GM13977 (cell line): ENCODE measurements around the gene ZNF423.
A peak's percentile ranks its signal among the peaks of the same experiment; 100 is the strongest.
"Not testable (repeated sequence)": the region's sequence is repeated elsewhere in the genome, so short reads cannot be mapped to it uniquely, and the experiment has no call there.

ENCODE experiments used
- DNase-seq: peaks from one replicate; pipeline ENCODE4 v3.0.0; 2012; ENCODE audit warnings: low spot score
- CTCF ChIP-seq: IDR thresholded peaks from 2 replicates; pipeline ENCODE4 v1.5.1; 2012; ENCODE audit warnings: mild to moderate bottlenecking, control low read depth; ENCODE audit not compliant: insufficient read depth; ENCODE audit errors: extremely low read depth, missing control alignments
- in situ Hi-C: fragments of 300-500 bp; cut with MboI; formaldehyde crosslinking; loops from one replicate; pipeline ENCODE4 v1.12.0; 2022; ENCODE audit warnings: low sequenced_read_pairs, low pct_unique_long_range_greater_than_20kb, mixed read lengths, inconsistent platforms; ENCODE audit not compliant: unreplicated experiment

The ZNF423 gene

GRCh38 chr16:49575346-49576172, 280.4 kb downstream of the ZNF423 start:
- peak; percentile 79 for DNase-seq
- TF ChIP-seq CTCF: no peak
- in situ Hi-C loops: no loop called here

DNA sequence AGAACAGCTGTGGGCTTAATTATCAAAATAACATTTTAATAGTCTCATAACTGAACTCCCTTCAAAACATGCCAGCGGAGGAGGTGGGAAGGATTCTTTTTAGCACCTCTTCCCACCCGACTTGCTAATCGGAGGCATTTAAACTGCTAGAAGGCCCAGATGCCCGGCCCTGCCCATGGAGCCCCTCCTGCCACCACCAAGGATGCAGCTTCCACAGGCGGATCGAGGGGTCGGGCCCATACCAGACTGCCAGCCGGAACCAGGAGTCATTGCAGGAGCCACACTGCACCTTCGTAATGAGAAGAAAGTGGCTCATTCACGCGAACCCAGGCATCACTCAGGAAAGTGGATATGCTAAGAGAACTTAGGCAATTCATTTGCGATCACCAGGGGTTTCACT, 281.1 kb downstream of the ZNF423 start:
- in situ Hi-C loops: no loop called here
- no peak for DNase-seq
- TF ChIP-seq CTCF: no peak

DNA sequence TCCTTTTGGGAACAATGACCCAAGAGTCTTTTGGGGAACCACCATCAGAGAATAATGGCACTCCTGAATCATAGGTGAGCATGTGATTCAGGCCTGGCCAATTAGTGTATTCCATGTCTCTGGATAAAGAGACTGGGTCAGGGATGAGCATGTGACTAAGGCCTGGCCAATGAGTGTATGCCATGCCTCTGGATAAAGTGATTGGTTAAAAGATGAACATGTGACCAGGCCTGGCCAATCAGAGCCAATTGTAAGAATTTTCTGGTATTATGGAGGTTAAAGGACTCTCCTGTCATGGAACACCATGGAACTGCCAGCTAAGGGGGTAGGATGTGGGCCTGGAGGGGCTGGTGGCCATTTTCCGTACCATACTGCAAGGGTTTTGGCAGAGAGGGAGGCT, 288.0 kb downstream of the ZNF423 start:
- in situ Hi-C loops: no loop called here
- no peak for DNase-seq
- no peak for TF ChIP-seq CTCF

DNA sequence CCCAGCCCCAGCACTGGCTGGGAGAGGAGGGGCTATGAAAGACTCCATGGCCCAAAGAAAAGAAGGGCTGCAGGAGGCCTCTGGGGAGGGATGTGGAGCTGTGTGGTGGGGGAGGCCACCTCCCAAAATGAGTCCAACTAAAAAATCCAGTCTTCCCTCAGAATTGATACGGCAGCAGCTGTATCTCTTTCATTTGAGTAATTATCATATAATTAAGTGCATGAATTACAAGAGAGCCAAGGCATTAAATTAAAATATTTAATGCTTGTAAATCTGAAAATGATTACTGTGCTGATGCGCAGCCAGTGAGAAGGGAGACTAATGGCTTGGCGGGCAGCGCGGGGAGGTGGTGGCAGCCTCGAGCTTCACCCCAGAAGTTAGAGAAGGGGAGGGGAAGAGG, 289.5 kb downstream of the ZNF423 start:
- DNase-seq: no peak
- no peak for TF ChIP-seq CTCF
- in situ Hi-C loops: no loop called here

- in situ Hi-C loops: no loop called here
- no peak for TF ChIP-seq CTCF
- DNase-seq: no peak
Observed at GRCh38 chr16:49564496-49565229, 291.2 kb downstream of the ZNF423 start.

- TF ChIP-seq CTCF: no peak
- DNase-seq: no peak
- in situ Hi-C loops: no loop called here
Observed at GRCh38 chr16:49563666-49564065, 292.2 kb downstream of the ZNF423 start.

DNA sequence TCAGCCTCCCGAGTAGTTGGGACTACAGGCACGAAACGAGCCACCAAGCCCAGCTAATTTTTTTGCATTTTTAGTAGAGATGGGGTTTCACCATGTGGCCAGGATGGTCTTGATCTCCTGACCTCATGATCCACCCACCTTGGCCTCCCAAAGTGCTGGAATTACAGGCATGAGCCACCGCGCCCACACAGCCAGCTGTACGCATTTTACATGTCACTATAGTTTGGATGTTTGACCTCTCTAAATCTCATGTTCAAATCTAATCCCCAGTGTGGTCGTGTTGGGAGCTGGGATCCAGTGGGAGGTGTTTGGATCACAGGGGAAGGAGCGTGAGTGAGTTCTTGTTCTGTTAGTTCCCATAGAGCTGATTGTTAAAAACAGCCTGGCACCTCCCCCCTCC, 293.0 kb downstream of the ZNF423 start:
- DNase-seq, in situ Hi-C loops: not testable (repeated sequence)
